IMR-90 (cell line): Measurements from ENCODE around the gene VAV3. TPM values are rescaled to one million over a fixed set of nuclear protein-coding genes. Genes with fewer than 3 reads are reported as not detected.

Source experiments
- ATAC-seq: fragments of 200-7000 bp; cut with Tn5 transposase; 2 replicates; pipeline ENCODE4 v1.9.1; 2020; ENCODE audit warnings: low read depth, mild to moderate bottlenecking, moderate library complexity
- BruUV-seq: library from RNA; stranded (reverse); fragments of 400-500 nt; replicated peaks from 2 replicates; lab custom pipeline; 2021; lab: Mats Ljungman, UMichigan
- CTCF ChIA-PET: fragments of 300-600 bp; formaldehyde crosslinking; extraction: SDS; loops from one replicate; lab custom pipeline; 2021; ENCODE audit warnings: antibody characterized with exemption; lab: Yijun Ruan, JAX
- POLR2A ChIA-PET: fragments of 300-600 bp; sonication (Branson Sonifier 250); formaldehyde crosslinking; loops from one replicate; lab custom pipeline; 2022; ENCODE audit warnings: antibody characterized with exemption; ENCODE audit not compliant: unreplicated experiment; lab: Charles Lee
- DNase-seq: peaks from one replicate; pipeline ENCODE4 v3.0.0; 2013
- H2AFZ ChIP-seq: replicated peaks from 2 replicates; pipeline ENCODE3; 2013; ENCODE audit warnings: low read length, mild to moderate bottlenecking; ENCODE audit not compliant: poor library complexity
- H2AK5ac ChIP-seq: 2 replicates; pipeline ENCODE4 v1.6.1; 2013; ENCODE audit warnings: low read depth, low read length, inconsistent platforms
- H2AK9ac ChIP-seq: replicated peaks from 2 replicates; pipeline ENCODE3; 2013; ENCODE audit warnings: mild to moderate bottlenecking, low read depth, low read length, moderate library complexity; ENCODE audit not compliant: poor library complexity
- H2BK120ac ChIP-seq: 2 replicates; pipeline ENCODE4 v1.6.1; 2013; ENCODE audit warnings: low read depth, low read length, inconsistent platforms
- H2BK15ac ChIP-seq: 3 replicates; pipeline ENCODE4 v1.6.1; 2013; ENCODE audit warnings: low read depth, low read length, inconsistent platforms
- H2BK20ac ChIP-seq: 2 replicates; pipeline ENCODE4 v1.6.1; 2013; ENCODE audit warnings: low read depth, mild to moderate bottlenecking, inconsistent platforms, low read length, moderate library complexity
- H2BK5ac ChIP-seq: 2 replicates; pipeline ENCODE4 v1.6.1; 2013; ENCODE audit warnings: mild to moderate bottlenecking, low read depth, low read length, inconsistent platforms; ENCODE audit not compliant: poor library complexity, severe bottlenecking
- H3K14ac ChIP-seq: replicated peaks from 2 replicates; pipeline ENCODE4 v1.6.1; 2013; ENCODE audit warnings: low read depth, low read length, inconsistent platforms
- H3K18ac ChIP-seq: 2 replicates; pipeline ENCODE4 v1.6.1; 2013; ENCODE audit warnings: low read depth, low read length, control low read depth
- H3K23ac ChIP-seq: 2 replicates; pipeline ENCODE4 v1.6.1; 2013; ENCODE audit warnings: low read depth, low read length, inconsistent platforms
- H3K27ac ChIP-seq: 2 replicates; pipeline ENCODE4 v1.5.1; 2013; ENCODE audit warnings: mild to moderate bottlenecking, control low read depth, low read length; ENCODE audit not compliant: insufficient read depth
- H3K27me3 ChIP-seq: 2 replicates; pipeline ENCODE4 v1.6.1; 2013; ENCODE audit warnings: low read length; ENCODE audit not compliant: control insufficient read depth, insufficient read depth
- H3K36me3 ChIP-seq: 2 replicates; pipeline ENCODE4 v1.6.1; 2013; ENCODE audit warnings: low read length, mixed read lengths; ENCODE audit not compliant: control insufficient read depth, insufficient read depth
- H3K4ac ChIP-seq: 2 replicates; pipeline ENCODE4 v1.6.1; 2013; ENCODE audit warnings: low read depth, low read length, inconsistent platforms
- H3K4me1 ChIP-seq: 2 replicates; pipeline ENCODE4 v1.6.1; 2013; ENCODE audit warnings: low read length, mixed read lengths; ENCODE audit not compliant: control insufficient read depth, insufficient read depth
- H3K4me2 ChIP-seq: 2 replicates; pipeline ENCODE4 v1.6.1; 2013; ENCODE audit warnings: low read depth, mild to moderate bottlenecking, control low read depth, low read length, moderate library complexity
- H3K4me3 ChIP-seq: 2 replicates; pipeline ENCODE4 v1.5.1; 2013; ENCODE audit warnings: low read depth, mild to moderate bottlenecking, control low read depth, low read length, moderate library complexity; ENCODE audit not compliant: insufficient read depth
- H3K56ac ChIP-seq: 2 replicates; pipeline ENCODE4 v1.6.1; 2013; ENCODE audit warnings: low read length, inconsistent platforms; ENCODE audit not compliant: insufficient read depth; ENCODE audit errors: extremely low read depth
- H3K79me1 ChIP-seq, 2 experiments: 2 replicates each; pipeline ENCODE4 v1.6.1; 2013; ENCODE audit warnings: low read length in 2 of 2, inconsistent platforms in 1 of 2, low read depth in 1 of 2
- H3K9ac ChIP-seq: 2 replicates; pipeline ENCODE4 v1.6.1; 2013; ENCODE audit warnings: low read depth, low read length, control low read depth
- H3K9me1 ChIP-seq: 2 replicates; pipeline ENCODE4 v1.6.1; 2013; ENCODE audit warnings: low read length, inconsistent platforms; ENCODE audit not compliant: insufficient read depth
- H3K9me3 ChIP-seq: 2 replicates; pipeline ENCODE4 v1.6.1; 2013; ENCODE audit warnings: low read length; ENCODE audit not compliant: control insufficient read depth, insufficient read depth
- H4K20me1 ChIP-seq: 2 replicates; pipeline ENCODE4 v1.6.1; 2013; ENCODE audit warnings: low read length, inconsistent platforms; ENCODE audit not compliant: insufficient read depth
- H4K5ac ChIP-seq: 2 replicates; pipeline ENCODE4 v1.6.1; 2013; ENCODE audit warnings: mild to moderate bottlenecking, low read depth, low read length, control low read depth
- H4K8ac ChIP-seq, 2 experiments: 2 replicates each; pipeline ENCODE4 v1.6.1; 2013; ENCODE audit warnings: low read depth in 2 of 2, low read length in 2 of 2, control low read depth in 1 of 2, inconsistent platforms in 1 of 2
- H4K91ac ChIP-seq: 2 replicates; pipeline ENCODE4 v1.6.1; 2013; ENCODE audit warnings: low read depth, low read length, inconsistent platforms; ENCODE audit not compliant: insufficient read depth
- BHLHE40 ChIP-seq: fragments of 150-350 bp; IDR thresholded peaks from 2 replicates; pipeline ENCODE4 v1.6.1; 2016; ENCODE audit warnings: mild to moderate bottlenecking, low read depth, low read length
- CEBPB ChIP-seq: IDR thresholded peaks from 2 replicates; pipeline ENCODE4 v1.6.1; 2012; ENCODE audit warnings: low read depth, low read length, improper control_type of control experiment
- CTCF ChIP-seq: conservative IDR thresholded peaks from 2 replicates; pipeline ENCODE4 v1.5.1; 2012; ENCODE audit warnings: mild to moderate bottlenecking, low read depth, low read length, improper control_type of control experiment
- ELK1 ChIP-seq: fragments of 150-350 bp; IDR thresholded peaks from 2 replicates; pipeline ENCODE4 v1.6.1; 2016; ENCODE audit warnings: low read depth, mild to moderate bottlenecking, low read length, moderate library complexity, borderline replicate concordance
- FOS ChIP-seq: fragments of 150-350 bp; IDR thresholded peaks from 2 replicates; pipeline ENCODE4 v1.6.1; 2016; ENCODE audit warnings: low read depth, low read length
- MXI1 ChIP-seq: IDR thresholded peaks from 2 replicates; pipeline ENCODE4 v1.6.1; 2012; ENCODE audit warnings: low read depth, mild to moderate bottlenecking, low read length, moderate library complexity, borderline replicate concordance
- NFE2L2 ChIP-seq: fragments of 150-350 bp; IDR thresholded peaks from 2 replicates; pipeline ENCODE4 v1.6.1; 2016; ENCODE audit warnings: low read depth, mild to moderate bottlenecking, low read length
- POLR2A ChIP-seq: IDR thresholded peaks from 2 replicates; pipeline ENCODE4 v1.6.1; 2012; ENCODE audit warnings: mild to moderate bottlenecking, low read depth, low read length
- RAD21 ChIP-seq: IDR thresholded peaks from 2 replicates; pipeline ENCODE4 v1.6.1; 2012; ENCODE audit warnings: low read length, improper control_type of control experiment
- RCOR1 ChIP-seq: IDR thresholded peaks from 2 replicates; pipeline ENCODE4 v1.6.1; 2012; ENCODE audit warnings: mild to moderate bottlenecking, low read length, improper control_type of control experiment; ENCODE audit not compliant: insufficient replicate concordance
- RFX5 ChIP-seq: IDR thresholded peaks from 2 replicates; pipeline ENCODE4 v1.8.0; 2012; ENCODE audit warnings: low read depth, mild to moderate bottlenecking, low read length, moderate library complexity
- SMC3 ChIP-seq: fragments of 150-350 bp; IDR thresholded peaks from 2 replicates; pipeline ENCODE4 v1.6.1; 2016; ENCODE audit warnings: low read depth, mild to moderate bottlenecking, antibody characterized with exemption, low read length, moderate library complexity
- WGBS, 2 experiments: methylation state at CpG; one replicate each; pipeline versions ENCODE4 v1.1.5 to v1.1.7; 2013; ENCODE audit warnings: missing lambda C conversion rate in 2 of 2; ENCODE audit not compliant: insufficient read length in 1 of 2; ENCODE audit errors: extremely low coverage in 2 of 2; 5-methylcytosine and 5-hydroxymethylcytosine counted together
- dilution Hi-C: fragments of 300-500 bp; cut with HindIII; formaldehyde crosslinking; loops from one replicate; pipeline ENCODE4 v1.14.3; 2018; ENCODE audit warnings: low sequenced_read_pairs; ENCODE audit not compliant: unreplicated experiment
- in situ Hi-C: fragments of 300-500 bp; cut with MboI; formaldehyde crosslinking; loops from 3 replicates; pipeline ENCODE4 v1.14.3; 2019; ENCODE audit warnings: low sequenced_read_pairs, inconsistent platforms, mixed read lengths
- intact Hi-C: fragments of 100-400 bp; cut with micrococcal nuclease; formaldehyde crosslinking; loops from 2 replicates; pipeline ENCODE4 v1.10.0; 2022
- polyA plus RNA-seq, 3 experiments: library from polyadenylated mRNA; depleted of rRNA; stranded (reverse); fragments of >200 nt; gene quantifications; 2 replicates each; pipeline ENCODE4 v1.2.3, GENCODE V29; 2012; ENCODE audit warnings: low replicate concordance in 1 of 3
- total RNA-seq: library from RNA; depleted of rRNA; stranded (reverse); fragments of >200 nt; gene quantifications from 2 replicates; pipeline ENCODE4 v1.2.3, GENCODE V29; 2012
- TF ChIP-seq, protein P1 (sequence below): fragments of 150-350 bp; IDR thresholded peaks from 2 replicates; pipeline ENCODE4 v1.6.1; 2017; ENCODE audit warnings: mild to moderate bottlenecking, antibody characterized with exemption, low read length, low read depth

VAV3 gene
- total and polyA plus RNA-seq, 2 of the 4 experiments (the other 2 are of a cell fraction): 0.12 to 0.18 TPM

- H2AK5ac ChIP-seq: no peak overlapping the region
- H3K4ac ChIP-seq: no peak overlapping the region
- no peak overlapping the region for H2AFZ ChIP-seq
- no peak overlapping the region for H2BK120ac ChIP-seq
- H3K4me1 ChIP-seq: no peaks in the 10 kb centered on the region
- no peak overlapping the region for H2BK5ac ChIP-seq
- no peak for TF ChIP-seq ELK1
- no peak for TF ChIP-seq CTCF
- TF ChIP-seq POLR2A: no peak
- no peak for TF ChIP-seq RFX5
- no peak for TF ChIP-seq FOS
- TF ChIP-seq, protein P1, sequence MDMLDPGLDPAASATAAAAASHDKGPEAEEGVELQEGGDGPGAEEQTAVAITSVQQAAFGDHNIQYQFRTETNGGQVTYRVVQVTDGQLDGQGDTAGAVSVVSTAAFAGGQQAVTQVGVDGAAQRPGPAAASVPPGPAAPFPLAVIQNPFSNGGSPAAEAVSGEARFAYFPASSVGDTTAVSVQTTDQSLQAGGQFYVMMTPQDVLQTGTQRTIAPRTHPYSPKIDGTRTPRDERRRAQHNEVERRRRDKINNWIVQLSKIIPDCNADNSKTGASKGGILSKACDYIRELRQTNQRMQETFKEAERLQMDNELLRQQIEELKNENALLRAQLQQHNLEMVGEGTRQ: no peak
- TF ChIP-seq MXI1: no peak
- no peak for TF ChIP-seq BHLHE40
- no peak for TF ChIP-seq RCOR1
- TF ChIP-seq RAD21: no peak
- TF ChIP-seq SMC3: no peak
- TF ChIP-seq CEBPB: no peak
- TF ChIP-seq NFE2L2: no peak
- no CpG with 5 or more reads among the region's 4 CpGs for WGBS, 2 experiments
- CTCF ChIA-PET: no interaction called here
- H3K9me3 ChIP-seq: no peaks in the 10 kb centered on the region
- intact Hi-C loops: no loop called here
- no peak for ATAC-seq
- H3K27me3 ChIP-seq: no peaks in the 10 kb centered on the region
- no peak overlapping the region for H4K5ac ChIP-seq
- H3K18ac ChIP-seq: no peak overlapping the region
- no peak overlapping the region for H4K91ac ChIP-seq
- no peak overlapping the region for H3K14ac ChIP-seq
- no peak overlapping the region for H4K8ac ChIP-seq
- no peak overlapping the region for H3K4me2 ChIP-seq
- no peak overlapping the region for H3K23ac ChIP-seq
- no peak overlapping the region for H2BK15ac ChIP-seq
- H3K27ac ChIP-seq: no peak overlapping the region
- DNase-seq: no peak
- POLR2A ChIA-PET: no interaction called here
- no peak overlapping the region for H3K56ac ChIP-seq
- no peak overlapping the region for H2BK20ac ChIP-seq
- BruUV-seq: no TSS peak
- H3K9me1 ChIP-seq: no peaks in the 10 kb centered on the region
- no peak overlapping the region for H2AK9ac ChIP-seq
- H3K4me3 ChIP-seq: no peak overlapping the region
- in situ Hi-C loops: no loop called here
- H3K36me3 ChIP-seq: no peaks in the 10 kb centered on the region
- dilution Hi-C loops: no loop called here
- H3K79me1 ChIP-seq: no peaks in the 10 kb centered on the region
- H4K20me1 ChIP-seq: no peaks in the 10 kb centered on the region
- no peak overlapping the region for H3K9ac ChIP-seq
These were observed 275.2 kb downstream of the VAV3 start for GRCh38 chr1:107689733-107690132.
